NCI-H2227 (cell line): Measurements from ENCODE around the gene DNM2.
"Not testable (repeated sequence)": the region's sequence is repeated elsewhere in the genome, so short reads cannot be mapped to it uniquely, and the experiment has no call there.

Experiments used
- DNase-seq: peaks from one replicate; lab custom pipeline; 2025; ENCODE audit not compliant: unreplicated experiment; lab: John Stamatoyannopoulos, UW

DNM2 gene

GRCh38 chr19:10717356-10718204 lies at the start of gene DNM2:
TSS of gene DNM2 (plus strand) at chr19:10718079. CDS start at chr19:10718243, 164 bp downstream.
- peak; percentile 100 for DNase-seq

- DNase-seq, result no peak
These were observed 48.6 kb upstream of the DNM2 start for GRCh38 chr19:10669246-10669645.

DNA sequence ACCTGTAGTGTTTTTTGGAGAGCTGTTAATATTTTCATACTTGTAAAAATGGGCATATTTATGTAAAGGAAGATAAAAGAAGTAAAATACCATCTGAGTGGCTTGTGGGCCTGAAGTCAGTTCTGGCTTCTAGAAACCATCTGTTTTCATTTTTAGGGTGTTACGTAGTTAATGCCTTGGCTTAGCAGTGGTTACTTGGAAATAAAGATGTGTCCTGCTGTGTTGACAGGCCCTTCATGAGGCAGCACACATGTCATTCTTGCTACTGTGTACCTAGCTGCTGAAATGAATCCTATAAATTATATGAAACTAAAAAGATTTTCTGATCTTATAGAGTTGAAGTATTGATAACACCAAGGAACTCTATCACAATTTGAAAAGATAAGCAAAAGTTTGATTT lies 47.7 kb upstream of the DNM2 start:
- no peak for DNase-seq

DNA sequence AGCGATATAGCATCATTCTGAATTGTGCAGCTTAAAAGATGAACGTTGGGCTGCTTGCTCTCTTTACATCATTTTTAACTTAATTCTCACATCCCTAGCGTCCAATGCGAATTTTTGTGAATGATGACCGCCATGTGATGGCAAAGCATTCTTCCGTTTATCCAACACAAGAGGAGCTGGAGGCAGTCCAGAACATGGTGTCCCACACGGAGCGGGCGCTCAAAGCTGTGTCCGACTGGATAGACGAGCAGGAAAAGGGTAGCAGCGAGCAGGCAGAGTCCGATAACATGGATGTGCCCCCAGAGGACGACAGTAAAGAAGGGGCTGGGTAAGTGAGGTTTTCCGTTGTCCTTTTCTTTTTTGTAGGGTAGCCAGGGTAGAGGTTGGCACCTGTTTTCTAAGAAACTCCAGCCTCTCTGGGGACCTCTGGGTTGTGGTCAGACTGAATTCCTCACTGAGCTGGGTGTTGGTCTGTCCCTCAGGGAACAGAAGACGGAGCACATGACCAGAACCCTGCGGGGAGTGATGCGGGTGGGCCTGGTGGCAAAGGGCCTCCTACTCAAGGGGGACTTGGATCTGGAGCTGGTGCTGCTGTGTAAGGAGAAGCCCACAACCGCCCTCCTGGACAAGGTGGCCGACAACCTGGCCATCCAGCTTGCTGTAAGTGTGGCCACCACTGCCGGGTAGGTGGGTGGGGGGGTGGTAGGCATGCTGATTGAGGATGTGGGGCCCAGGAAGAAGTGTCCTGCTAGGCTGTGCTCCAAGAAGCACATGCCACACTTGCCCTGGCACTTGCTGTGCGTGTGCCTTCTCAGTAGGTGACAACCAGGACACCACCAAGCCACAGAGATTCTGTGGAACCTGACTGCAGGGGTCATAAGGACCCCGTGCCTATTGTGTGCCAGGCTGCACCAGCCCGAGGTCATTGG lies 46.7 kb upstream of the DNM2 start:
- DNase-seq, result no peak

DNA sequence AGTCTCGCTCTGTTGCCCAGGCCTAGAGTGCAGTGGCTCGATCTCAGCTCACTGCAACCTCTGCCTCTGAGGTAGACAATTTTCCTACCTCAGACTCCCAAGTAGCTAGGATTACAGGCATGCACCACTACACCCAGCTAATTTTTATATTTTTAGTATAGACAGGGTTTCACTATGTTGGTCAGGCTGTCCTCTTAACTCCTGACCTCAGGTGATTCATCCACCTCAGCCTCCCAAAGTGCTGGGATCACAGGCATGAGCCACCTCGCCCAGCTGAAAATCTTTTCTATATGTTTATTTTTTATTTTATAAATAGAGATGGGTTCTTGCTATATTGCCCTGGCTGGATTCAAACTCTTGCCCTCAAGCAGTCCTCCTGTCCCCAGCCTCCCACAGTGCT lies 46.0 kb upstream of the DNM2 start:
- not testable (repeated sequence) for DNase-seq

- DNase-seq, result not testable (repeated sequence)
These were observed 42.7 kb upstream of the DNM2 start for GRCh38 chr19:10675214-10675613.

DNA sequence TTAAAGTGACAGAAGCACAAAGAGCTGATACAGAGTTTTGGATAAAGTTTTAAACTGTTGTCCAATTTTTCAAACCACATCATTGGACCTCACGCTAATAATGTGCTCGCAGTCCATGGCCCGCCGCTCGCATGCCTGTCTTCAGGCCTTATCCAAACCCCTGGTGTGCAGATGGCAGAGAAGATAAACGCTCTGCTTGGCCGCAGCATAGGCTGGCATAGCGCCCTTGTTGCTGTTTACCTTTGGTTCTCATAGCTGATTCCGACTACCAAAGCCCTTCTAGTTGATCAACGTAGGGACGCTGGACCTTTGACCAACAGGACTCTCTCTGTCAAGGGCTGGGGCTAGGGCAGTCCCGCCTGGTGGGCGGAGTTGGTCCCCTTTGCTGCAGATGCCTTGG lies 40.1 kb upstream of the DNM2 start:
- no peak for DNase-seq

- DNase-seq, result no peak
These were observed 39.1 kb upstream of the DNM2 start for GRCh38 chr19:10678813-10679212.

- DNase-seq, result no peak
These were observed 38.1 kb upstream of the DNM2 start for GRCh38 chr19:10679743-10680142.

DNA sequence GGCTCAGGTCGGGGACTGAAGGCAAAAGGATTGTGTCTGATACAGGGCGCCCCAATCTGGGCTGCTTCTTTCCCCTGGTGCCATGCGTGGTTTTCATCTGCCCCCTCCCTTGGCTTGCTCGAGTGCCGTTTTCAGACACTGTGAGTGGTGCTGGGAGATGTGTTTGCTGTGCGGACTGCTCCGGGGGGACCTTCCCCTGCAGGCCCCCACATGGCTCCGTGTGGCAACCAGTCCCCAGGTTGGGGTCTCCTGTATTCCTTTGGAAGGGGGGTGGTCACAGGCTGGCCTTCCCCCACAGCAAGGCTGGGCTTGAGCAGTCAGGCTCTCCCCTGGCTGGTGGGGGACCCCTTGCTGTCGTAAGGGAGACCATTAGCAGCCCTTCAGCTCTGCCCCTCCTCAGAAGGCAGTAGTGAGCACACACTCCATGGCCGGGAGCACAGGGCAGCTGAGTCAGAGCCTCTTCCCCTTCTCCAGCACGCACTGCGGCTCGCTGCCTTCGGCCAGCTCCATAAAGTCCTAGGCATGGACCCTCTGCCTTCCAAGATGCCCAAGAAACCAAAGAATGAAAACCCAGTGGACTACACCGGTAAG lies 37.2 kb upstream of the DNM2 start:
- DNase-seq, result no peak

GRCh38 chr19:10681658-10682057 lies 36.2 kb upstream of the DNM2 start:
- no peak for DNase-seq

DNA sequence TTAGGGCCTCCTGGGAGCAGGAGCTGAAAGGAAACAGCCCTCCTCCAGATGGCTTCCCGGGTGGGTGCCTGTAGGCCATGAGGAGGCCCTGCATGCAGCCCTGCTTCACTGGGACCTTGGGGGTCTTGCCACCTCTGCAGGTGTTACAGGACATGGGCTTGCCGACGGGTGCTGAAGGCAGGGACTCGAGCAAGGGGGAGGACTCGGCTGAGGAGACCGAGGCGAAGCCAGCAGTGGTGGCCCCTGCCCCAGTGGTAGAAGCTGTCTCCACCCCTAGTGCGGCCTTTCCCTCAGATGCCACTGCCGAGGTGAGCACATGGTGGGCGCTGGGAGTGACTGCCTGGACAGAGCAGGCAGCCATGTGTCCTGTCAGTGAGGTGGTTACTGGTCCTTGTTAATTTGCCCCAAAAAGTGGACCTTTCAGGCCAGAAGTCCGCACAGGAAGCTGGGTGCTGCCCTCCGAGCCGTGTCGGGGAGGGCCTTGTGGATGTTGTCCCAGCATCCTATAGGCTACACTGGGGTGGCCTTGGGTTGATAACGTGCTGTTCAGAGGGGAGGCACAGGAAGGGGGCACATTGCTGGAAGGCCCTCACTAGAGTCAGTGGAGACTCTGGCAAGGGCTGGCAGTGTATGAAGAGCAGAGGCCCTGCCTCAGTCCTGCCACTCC lies 35.3 kb upstream of the DNM2 start:
- DNase-seq, result no peak

DNA sequence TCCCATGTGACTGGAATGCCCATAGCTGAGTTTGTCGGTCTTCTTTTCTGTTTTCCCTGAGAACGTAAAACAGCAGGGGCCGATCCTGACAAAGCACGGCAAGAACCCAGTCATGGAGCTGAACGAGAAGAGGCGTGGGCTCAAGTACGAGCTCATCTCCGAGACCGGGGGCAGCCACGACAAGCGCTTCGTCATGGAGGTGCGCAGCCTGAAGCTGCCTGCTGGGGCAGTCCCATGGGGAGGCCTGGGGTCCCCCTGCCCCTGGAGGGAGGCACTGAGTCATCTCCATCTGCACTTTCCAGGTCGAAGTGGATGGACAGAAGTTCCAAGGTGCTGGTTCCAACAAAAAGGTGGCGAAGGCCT lies 34.8 kb upstream of the DNM2 start:
- DNase-seq, result no peak

DNA sequence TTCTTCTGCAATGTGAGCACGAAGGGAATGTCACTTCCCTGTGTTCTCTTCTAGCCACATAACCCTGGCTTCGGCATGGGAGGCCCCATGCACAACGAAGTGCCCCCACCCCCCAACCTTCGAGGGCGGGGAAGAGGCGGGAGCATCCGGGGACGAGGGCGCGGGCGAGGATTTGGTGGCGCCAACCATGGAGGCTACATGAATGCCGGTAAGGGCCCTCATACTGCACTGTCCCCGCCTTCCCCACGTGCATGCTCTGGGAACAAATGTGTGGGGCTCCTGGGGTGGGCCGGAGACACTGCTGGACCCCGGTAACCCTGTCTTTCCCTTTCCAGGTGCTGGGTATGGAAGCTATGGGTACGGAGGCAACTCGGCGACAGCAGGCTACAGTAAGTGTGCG lies 34.3 kb upstream of the DNM2 start:
- DNase-seq, result no peak

DNA sequence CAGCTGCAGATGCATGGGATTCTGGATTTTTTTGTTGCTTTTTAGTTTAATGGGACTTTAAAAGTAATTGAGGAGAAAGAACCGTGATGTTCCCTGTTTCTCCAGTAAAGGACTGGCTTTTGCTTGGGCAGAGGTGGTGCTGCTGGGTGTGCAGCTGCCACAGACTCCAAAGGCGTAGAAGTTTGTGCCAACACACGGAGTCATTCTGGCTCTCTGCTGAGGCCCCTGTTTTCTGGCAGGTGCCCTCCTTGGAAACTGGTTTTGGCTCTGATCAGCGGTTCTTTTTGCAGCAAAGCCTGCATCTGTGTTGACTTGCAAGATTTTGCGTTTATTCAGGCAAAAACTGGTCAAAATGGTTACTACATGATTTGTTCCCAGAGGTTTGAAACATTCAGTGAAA lies 32.7 kb upstream of the DNM2 start:
- DNase-seq, result no peak

DNA sequence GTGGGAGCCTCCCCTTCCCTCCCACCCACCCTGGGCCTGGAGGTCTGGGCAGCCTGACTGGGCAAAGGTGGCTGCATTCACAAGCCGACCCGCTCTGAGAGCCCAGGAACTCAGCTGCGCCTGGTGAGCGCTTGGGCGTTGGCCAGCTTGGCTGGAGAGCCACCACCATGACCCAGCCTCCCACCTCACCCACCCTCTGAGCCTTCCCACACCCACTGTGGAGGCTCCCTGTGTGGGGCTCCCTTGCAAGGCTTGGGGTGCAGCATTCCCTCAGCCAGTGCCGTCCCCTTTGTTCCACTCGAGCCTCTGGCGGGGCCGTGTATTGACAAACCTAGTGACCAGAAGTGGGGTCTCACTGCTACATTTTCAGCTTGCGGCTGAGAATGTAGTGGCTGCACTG lies 31.7 kb upstream of the DNM2 start:
- no peak for DNase-seq

- DNase-seq, result no peak
These were observed 31.0 kb upstream of the DNM2 start for GRCh38 chr19:10686661-10687517.

- no peak for DNase-seq
These were observed 30.2 kb upstream of the DNM2 start for GRCh38 chr19:10687518-10688288.

DNA sequence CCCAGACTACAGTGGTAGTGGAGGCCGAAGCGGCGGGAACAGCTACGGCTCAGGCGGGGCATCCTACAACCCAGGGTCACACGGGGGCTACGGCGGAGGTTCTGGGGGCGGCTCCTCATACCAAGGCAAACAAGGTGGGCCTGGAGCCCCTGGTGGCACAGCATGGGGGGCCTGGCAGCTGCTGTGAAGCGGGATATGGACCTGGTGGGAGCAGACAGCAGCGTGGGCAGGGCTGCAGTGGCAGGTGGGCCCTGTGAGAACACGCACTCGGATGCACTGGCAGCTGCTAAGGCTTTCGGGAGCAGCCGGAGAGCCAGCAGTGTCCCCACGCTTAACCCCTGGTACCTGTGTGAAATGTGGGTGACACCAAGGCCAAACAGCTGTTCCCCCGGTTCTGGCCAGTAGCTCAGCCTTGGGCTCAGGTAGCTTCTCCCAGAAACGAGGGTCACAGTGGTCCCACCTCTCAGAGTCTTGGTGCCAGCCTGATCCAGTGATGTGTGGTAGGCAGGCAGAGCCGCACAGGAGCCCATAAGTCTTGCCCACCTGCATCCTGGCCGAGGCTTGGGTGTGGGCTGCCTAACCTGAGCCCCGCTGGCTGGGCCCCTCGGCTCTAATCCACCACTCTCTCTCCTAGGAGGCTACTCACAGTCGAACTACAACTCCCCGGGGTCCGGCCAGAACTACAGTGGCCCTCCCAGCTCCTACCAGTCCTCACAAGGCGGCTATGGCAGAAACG lies 29.2 kb upstream of the DNM2 start:
- DNase-seq, result no peak
